ENCODE results near the gene ISLR2. TPM values are rescaled to one million over a fixed set of nuclear protein-coding genes. Genes with fewer than 3 reads are reported as not detected.

Gene ISLR2
- total RNA-seq, 1 experiment from 2014 or later: 0.05 TPM

DNA sequence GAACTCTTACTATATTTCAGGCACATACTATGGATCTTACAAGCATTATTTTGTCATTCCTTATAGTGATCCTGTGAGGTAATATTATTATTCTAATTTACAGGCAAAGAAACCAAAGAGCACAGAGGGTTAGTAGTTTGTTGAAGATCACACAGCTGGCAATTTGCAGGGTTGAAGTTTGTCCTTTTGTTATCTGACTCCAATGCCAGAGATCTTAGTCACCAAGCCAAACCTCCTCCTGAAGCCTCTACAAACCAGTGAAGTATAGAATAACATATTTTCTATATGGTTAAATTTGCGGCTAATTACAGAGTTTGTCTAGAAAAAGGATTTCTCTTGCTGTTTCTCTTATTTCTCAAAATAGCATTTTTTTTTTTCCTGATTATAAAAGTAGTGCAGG is 11.2 kb downstream of the ISLR2 start:
- Histone ChIP-seq H3K9ac (ENCODE audit: low read length) (no peak overlapping the region), H3K4me3 (replicated peaks in 1 of 2; ENCODE audit: low read depth in 1 of 2, low read length in 2 of 2) (no peak overlapping the region), H3K79me2 (ENCODE audit: insufficient read depth, low read length) (no peaks in the 10 kb centered on the region), H4K20me1 (ENCODE audit: insufficient read depth) (no peaks in the 10 kb centered on the region), H3K27ac (ENCODE audit: low read depth, low read length) (no peak overlapping the region), H3K9me3 (ENCODE audit: control insufficient read depth in 1 of 2, insufficient read depth in 1 of 2, low read depth in 1 of 2, low read length in 2 of 2) (no peaks in the 10 kb centered on the region), H3K4me2 (ENCODE audit: low read length) (no peak overlapping the region), H3K4me1 (ENCODE audit: control insufficient read depth in 1 of 2, insufficient read depth in 2 of 2, low read length in 2 of 2) (peaks cover 3 to 9% of the 10 kb centered on the region in 2 experiments; a peak in 3 of 4 replicates), H2AFZ (ENCODE audit: low read depth, low read length, poor library complexity, severe bottlenecking) (no peak overlapping the region), H3K9me2 (ENCODE audit: insufficient read depth) (no peaks in the 10 kb centered on the region), H3K27me3 (ENCODE audit: insufficient read depth, low read length) (no peaks in the 10 kb centered on the region), H3K36me3 (ENCODE audit: control insufficient read depth in 1 of 2, insufficient read depth in 2 of 2, low read length in 2 of 2) (no peaks in the 10 kb centered on the region)
- ChIA-PET POLR2A (no interaction called here), CTCF (no interaction called here), RAD21 (ENCODE audit: low non-redundant PET in 1 of 2, low total read pairs in 2 of 2, uncharacterized antibody in 2 of 2, unreplicated experiment in 2 of 2) (no interaction called here)
- intact Hi-C loops (cut with micrococcal nuclease): loop anchor here (5.0 kb wide), 1 partner anchor 166 kb away; no protein-coding TSS in a partner anchor
- ATAC-seq: no peak
- no TSS peak for BruUV-seq (replicated peaks)
- TF ChIP-seq ZFX (IDR thresholded peaks at IDR 0.05) (no peak), TCF7L2 (IDR thresholded peaks at IDR 0.05; ENCODE audit: borderline replicate concordance, extremely low read depth, insufficient read depth, insufficient read length) (no peak), SIN3A (IDR thresholded peaks at IDR 0.05; ENCODE audit: low read depth) (no peak), SP1 (IDR thresholded peaks at IDR 0.05; ENCODE audit: low read depth) (no peak), JUND (IDR thresholded peaks at IDR 0.05) (no peak), CBX3 (IDR thresholded peaks at IDR 0.05; ENCODE audit: low read depth) (no peak), YY1 (IDR thresholded peaks at IDR 0.05; ENCODE audit: extremely low read depth, insufficient replicate concordance, low read depth, low read length) (no peak), EGR1 (IDR thresholded peaks at IDR 0.05; ENCODE audit: low read depth) (no peak), EZH2phosphoT487 (IDR thresholded peaks at IDR 0.05; ENCODE audit: borderline replicate concordance) (no peak), CEBPB (IDR thresholded peaks at IDR 0.05; ENCODE audit: low read depth) (no peak), ZNF274 (IDR thresholded peaks at IDR 0.05; ENCODE audit: low read depth, low read length) (no peak), FOSL1 (IDR thresholded peaks at IDR 0.05; ENCODE audit: low read depth) (no peak), ELF1 (IDR thresholded peaks at IDR 0.05; ENCODE audit: borderline replicate concordance, low read depth) (no peak), EZH2 (IDR thresholded peaks at IDR 0.05) (no peak)
- TF ChIP-seq, protein P1, sequence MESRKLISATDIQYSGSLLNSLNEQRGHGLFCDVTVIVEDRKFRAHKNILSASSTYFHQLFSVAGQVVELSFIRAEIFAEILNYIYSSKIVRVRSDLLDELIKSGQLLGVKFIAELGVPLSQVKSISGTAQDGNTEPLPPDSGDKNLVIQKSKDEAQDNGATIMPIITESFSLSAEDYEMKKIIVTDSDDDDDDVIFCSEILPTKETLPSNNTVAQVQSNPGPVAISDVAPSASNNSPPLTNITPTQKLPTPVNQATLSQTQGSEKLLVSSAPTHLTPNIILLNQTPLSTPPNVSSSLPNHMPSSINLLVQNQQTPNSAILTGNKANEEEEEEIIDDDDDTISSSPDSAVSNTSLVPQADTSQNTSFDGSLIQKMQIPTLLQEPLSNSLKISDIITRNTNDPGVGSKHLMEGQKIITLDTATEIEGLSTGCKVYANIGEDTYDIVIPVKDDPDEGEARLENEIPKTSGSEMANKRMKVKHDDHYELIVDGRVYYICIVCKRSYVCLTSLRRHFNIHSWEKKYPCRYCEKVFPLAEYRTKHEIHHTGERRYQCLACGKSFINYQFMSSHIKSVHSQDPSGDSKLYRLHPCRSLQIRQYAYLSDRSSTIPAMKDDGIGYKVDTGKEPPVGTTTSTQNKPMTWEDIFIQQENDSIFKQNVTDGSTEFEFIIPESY (IDR thresholded peaks at IDR 0.05; ENCODE audit: extremely low read depth, insufficient replicate concordance, low read length): no peak
- TF ChIP-seq, protein P2, sequence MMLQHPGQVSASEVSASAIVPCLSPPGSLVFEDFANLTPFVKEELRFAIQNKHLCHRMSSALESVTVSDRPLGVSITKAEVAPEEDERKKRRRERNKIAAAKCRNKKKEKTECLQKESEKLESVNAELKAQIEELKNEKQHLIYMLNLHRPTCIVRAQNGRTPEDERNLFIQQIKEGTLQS (IDR thresholded peaks at IDR 0.05): no peak
- TF ChIP-seq, protein P3, sequence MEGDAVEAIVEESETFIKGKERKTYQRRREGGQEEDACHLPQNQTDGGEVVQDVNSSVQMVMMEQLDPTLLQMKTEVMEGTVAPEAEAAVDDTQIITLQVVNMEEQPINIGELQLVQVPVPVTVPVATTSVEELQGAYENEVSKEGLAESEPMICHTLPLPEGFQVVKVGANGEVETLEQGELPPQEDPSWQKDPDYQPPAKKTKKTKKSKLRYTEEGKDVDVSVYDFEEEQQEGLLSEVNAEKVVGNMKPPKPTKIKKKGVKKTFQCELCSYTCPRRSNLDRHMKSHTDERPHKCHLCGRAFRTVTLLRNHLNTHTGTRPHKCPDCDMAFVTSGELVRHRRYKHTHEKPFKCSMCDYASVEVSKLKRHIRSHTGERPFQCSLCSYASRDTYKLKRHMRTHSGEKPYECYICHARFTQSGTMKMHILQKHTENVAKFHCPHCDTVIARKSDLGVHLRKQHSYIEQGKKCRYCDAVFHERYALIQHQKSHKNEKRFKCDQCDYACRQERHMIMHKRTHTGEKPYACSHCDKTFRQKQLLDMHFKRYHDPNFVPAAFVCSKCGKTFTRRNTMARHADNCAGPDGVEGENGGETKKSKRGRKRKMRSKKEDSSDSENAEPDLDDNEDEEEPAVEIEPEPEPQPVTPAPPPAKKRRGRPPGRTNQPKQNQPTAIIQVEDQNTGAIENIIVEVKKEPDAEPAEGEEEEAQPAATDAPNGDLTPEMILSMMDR (IDR thresholded peaks at IDR 0.05 in 2 of 3, conservative IDR thresholded peaks at IDR 0.05 in 1 of 3; ENCODE audit: borderline replicate concordance in 1 of 3, insufficient read depth in 1 of 3, low read depth in 2 of 3, low read length in 2 of 3): no peak
- TF ChIP-seq, protein P4, sequence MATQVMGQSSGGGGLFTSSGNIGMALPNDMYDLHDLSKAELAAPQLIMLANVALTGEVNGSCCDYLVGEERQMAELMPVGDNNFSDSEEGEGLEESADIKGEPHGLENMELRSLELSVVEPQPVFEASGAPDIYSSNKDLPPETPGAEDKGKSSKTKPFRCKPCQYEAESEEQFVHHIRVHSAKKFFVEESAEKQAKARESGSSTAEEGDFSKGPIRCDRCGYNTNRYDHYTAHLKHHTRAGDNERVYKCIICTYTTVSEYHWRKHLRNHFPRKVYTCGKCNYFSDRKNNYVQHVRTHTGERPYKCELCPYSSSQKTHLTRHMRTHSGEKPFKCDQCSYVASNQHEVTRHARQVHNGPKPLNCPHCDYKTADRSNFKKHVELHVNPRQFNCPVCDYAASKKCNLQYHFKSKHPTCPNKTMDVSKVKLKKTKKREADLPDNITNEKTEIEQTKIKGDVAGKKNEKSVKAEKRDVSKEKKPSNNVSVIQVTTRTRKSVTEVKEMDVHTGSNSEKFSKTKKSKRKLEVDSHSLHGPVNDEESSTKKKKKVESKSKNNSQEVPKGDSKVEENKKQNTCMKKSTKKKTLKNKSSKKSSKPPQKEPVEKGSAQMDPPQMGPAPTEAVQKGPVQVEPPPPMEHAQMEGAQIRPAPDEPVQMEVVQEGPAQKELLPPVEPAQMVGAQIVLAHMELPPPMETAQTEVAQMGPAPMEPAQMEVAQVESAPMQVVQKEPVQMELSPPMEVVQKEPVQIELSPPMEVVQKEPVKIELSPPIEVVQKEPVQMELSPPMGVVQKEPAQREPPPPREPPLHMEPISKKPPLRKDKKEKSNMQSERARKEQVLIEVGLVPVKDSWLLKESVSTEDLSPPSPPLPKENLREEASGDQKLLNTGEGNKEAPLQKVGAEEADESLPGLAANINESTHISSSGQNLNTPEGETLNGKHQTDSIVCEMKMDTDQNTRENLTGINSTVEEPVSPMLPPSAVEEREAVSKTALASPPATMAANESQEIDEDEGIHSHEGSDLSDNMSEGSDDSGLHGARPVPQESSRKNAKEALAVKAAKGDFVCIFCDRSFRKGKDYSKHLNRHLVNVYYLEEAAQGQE (IDR thresholded peaks at IDR 0.05; ENCODE audit: low read depth): no peak
- DNase-seq (ENCODE audit: low read depth, low spot score): no peak
